Activated CD4-positive, alpha-beta T cell treated with anti-CD3 and anti-CD28 coated beads for 36 hours (primary cell): ENCODE results near the gene ATPAF1. TPM values are rescaled to one million over a fixed set of nuclear protein-coding genes. Genes with fewer than 3 reads are reported as not detected.

ENCODE experiments used
- ATAC-seq: fragments of 200-7000 bp; cut with Tn5 transposase; one replicate; pipeline ENCODE4 v1.10.0; 2021; ENCODE audit warnings: mild to moderate bottlenecking, moderate library complexity
- CTCF ChIA-PET: fragments of 350-600 bp; sonication (Branson Sonifier 250); formaldehyde crosslinking; loops from one replicate; lab custom pipeline; 2021; ENCODE audit warnings: antibody characterized with exemption; lab: Charles Lee
- POLR2A ChIA-PET: fragments of 350-600 bp; sonication (Branson Sonifier 250); formaldehyde crosslinking; loops from one replicate; lab custom pipeline; 2021; ENCODE audit warnings: antibody characterized with exemption, inconsistent platforms; lab: Charles Lee
- DNase-seq: peaks from one replicate; pipeline ENCODE4 v3.0.0-alpha.2; 2020
- H3K27ac Mint-ChIP-seq: one replicate; pipeline ENCODE4 v1.8.0; 2021; ENCODE audit warnings: mixed read lengths
- H3K27me3 Mint-ChIP-seq: one replicate; pipeline ENCODE4 v1.8.0; 2021; ENCODE audit warnings: mixed read lengths
- H3K36me3 Mint-ChIP-seq: one replicate; pipeline ENCODE4 v1.8.0; 2021; ENCODE audit warnings: low read depth, mixed read lengths
- H3K4me1 Mint-ChIP-seq: one replicate; pipeline ENCODE4 v1.8.0; 2021; ENCODE audit warnings: mixed read lengths
- H3K4me3 Mint-ChIP-seq: one replicate; pipeline ENCODE4 v1.8.0; 2021; ENCODE audit warnings: mild to moderate bottlenecking, moderate library complexity, mixed read lengths
- H3K9me3 Mint-ChIP-seq: one replicate; pipeline ENCODE4 v1.8.0; 2021; ENCODE audit warnings: low read depth, mixed read lengths
- intact Hi-C, 2 experiments: fragments of 100-400 bp; cut with DNase I in 1 of 2; cut with micrococcal nuclease in 1 of 2; formaldehyde crosslinking; loops; one replicate each; pipeline versions ENCODE4 v1.14.2 to v1.15.1; 2022 to 2024; cut with DNase I, micrococcal nuclease
- total RNA-seq, 2 experiments: library from RNA; stranded (reverse); gene quantifications; one replicate each; pipeline ENCODE4 v1.2.3, GENCODE V29; 2021

ATPAF1 gene
- total RNA-seq, 2 experiments from 2014 or later = 46.1 to 48.5 TPM

GRCh38 chr1:46691997-46692790 is 24.0 kb upstream of the ATPAF1 start:
- CTCF ChIA-PET = no interaction called here
- no peaks in the 10 kb centered on the region for H3K27me3 Mint-ChIP-seq

GRCh38 chr1:46690931-46691421 is 22.8 kb upstream of the ATPAF1 start:
- H3K27me3 Mint-ChIP-seq = no peaks in the 10 kb centered on the region
- no peak for ATAC-seq
- H3K27ac Mint-ChIP-seq = no peak overlapping the region
- peaks cover 6% of the 10 kb centered on the region for H3K4me1 Mint-ChIP-seq
- H3K9me3 Mint-ChIP-seq = no peaks in the 10 kb centered on the region
- DNase-seq = no peak
- POLR2A ChIA-PET = interaction anchor here (0.6 kb wide), 1 partner anchor 9 kb away, joined by 3 read pairs; no protein-coding TSS in a partner anchor
- peaks cover 56% of the 10 kb centered on the region for H3K36me3 Mint-ChIP-seq
- intact Hi-C loops = no loop called here
- H3K4me3 Mint-ChIP-seq = no peak overlapping the region
- CTCF ChIA-PET = interaction anchor here (0.5 to 0.8 kb wide), 2 partner anchors 13 to 24 kb away, joined by 3 read pairs; no protein-coding TSS in a partner anchor

More at GRCh38 chr1:46691997-46692790, 24.0 kb upstream of the ATPAF1 start:
- ATAC-seq (no peak), DNase-seq (no peak)
- Mint-ChIP-seq H3K9me3 (no peaks in the 10 kb centered on the region), H3K4me3 (no peak overlapping the region), H3K4me1 (peaks cover 6% of the 10 kb centered on the region), H3K27ac (no peak overlapping the region), H3K36me3 (peaks cover 59% of the 10 kb centered on the region)
- POLR2A ChIA-PET = no interaction called here
- intact Hi-C loops = no loop called here

GRCh38 chr1:46689897-46690296 is 21.7 kb upstream of the ATPAF1 start:
- Mint-ChIP-seq H3K9me3 (no peaks in the 10 kb centered on the region), H3K4me1 (peaks cover 7% of the 10 kb centered on the region), H3K27ac (no peak overlapping the region), H3K27me3 (no peaks in the 10 kb centered on the region), H3K4me3 (no peak overlapping the region), H3K36me3 (peaks cover 49% of the 10 kb centered on the region)
- ATAC-seq = no peak
- CTCF ChIA-PET = interaction anchor here (0.7 kb wide), 1 partner anchor 83 kb away, joined by 3 read pairs; no protein-coding TSS in a partner anchor
- intact Hi-C loops = no loop called here
- no peak for DNase-seq
- POLR2A ChIA-PET = no interaction called here

GRCh38 chr1:46689356-46689755 is 21.2 kb upstream of the ATPAF1 start:
- no peak for DNase-seq
- Mint-ChIP-seq H3K4me3 (no peak overlapping the region), H3K27ac (no peak overlapping the region), H3K27me3 (no peaks in the 10 kb centered on the region), H3K4me1 (peaks cover 10% of the 10 kb centered on the region), H3K36me3 (peaks cover 49% of the 10 kb centered on the region), H3K9me3 (no peaks in the 10 kb centered on the region)
- ChIA-PET POLR2A (no interaction called here), CTCF (no interaction called here)
- intact Hi-C loops = no loop called here
- no peak for ATAC-seq

- H3K4me3 Mint-ChIP-seq = no peak overlapping the region
- no peaks in the 10 kb centered on the region for H3K9me3 Mint-ChIP-seq
- ATAC-seq (no peak), DNase-seq (no peak)
- intact Hi-C loops = no loop called here
- ChIA-PET CTCF (interaction anchor here (2.3 kb wide), 1 partner anchor 10 kb away, joined by 6 read pairs; no protein-coding TSS in a partner anchor), POLR2A (no interaction called here)
- peaks cover 47% of the 10 kb centered on the region for H3K36me3 Mint-ChIP-seq
- peak overlapping the region; percentile 62 for H3K27ac Mint-ChIP-seq
- peaks cover 10% of the 10 kb centered on the region for H3K4me1 Mint-ChIP-seq
- H3K27me3 Mint-ChIP-seq = no peaks in the 10 kb centered on the region
Measured at GRCh38 chr1:46687921-46688509, 19.9 kb upstream of the ATPAF1 start.

- Mint-ChIP-seq H3K4me1 (peaks cover 10% of the 10 kb centered on the region), H3K36me3 (peaks cover 44% of the 10 kb centered on the region), H3K27me3 (no peaks in the 10 kb centered on the region), H3K4me3 (no peak overlapping the region), H3K27ac (peak overlapping the region; percentile 34), H3K9me3 (no peaks in the 10 kb centered on the region)
- CTCF ChIA-PET = interaction anchor here (0.7 to 2.3 kb wide), 3 partner anchors 9 to 20 kb away, joined by 3 to 6 read pairs (median 3); partner anchors contain the start of gene TEX38
- POLR2A ChIA-PET = no interaction called here
- no peak for ATAC-seq
- intact Hi-C loops = no loop called here
- DNase-seq = no peak
Measured at GRCh38 chr1:46687093-46687659, 19.0 kb upstream of the ATPAF1 start.

- H3K27me3 Mint-ChIP-seq = no peaks in the 10 kb centered on the region
- CTCF ChIA-PET = interaction anchor here (0.5 to 2.3 kb wide), 2 partner anchors 8 to 1009 kb away, joined by 4 to 6 read pairs; no protein-coding TSS in a partner anchor
- no peaks in the 10 kb centered on the region for H3K9me3 Mint-ChIP-seq
- intact Hi-C loops = no loop called here
- H3K4me1 Mint-ChIP-seq = peaks cover 10% of the 10 kb centered on the region
- no peak overlapping the region for H3K4me3 Mint-ChIP-seq
- H3K36me3 Mint-ChIP-seq = peaks cover 46% of the 10 kb centered on the region
- H3K27ac Mint-ChIP-seq = no peak overlapping the region
- ATAC-seq (no peak), DNase-seq (no peak)
- POLR2A ChIA-PET = no interaction called here
Measured at GRCh38 chr1:46686255-46686654, 18.1 kb upstream of the ATPAF1 start.

GRCh38 chr1:46684670-46685069 is 16.5 kb upstream of the ATPAF1 start:
- Mint-ChIP-seq H3K4me1 (peaks cover 7% of the 10 kb centered on the region), H3K4me3 (no peak overlapping the region), H3K36me3 (peaks cover 57% of the 10 kb centered on the region), H3K27ac (peak overlapping the region; percentile 34), H3K27me3 (no peaks in the 10 kb centered on the region), H3K9me3 (no peaks in the 10 kb centered on the region)
- ChIA-PET POLR2A (no interaction called here), CTCF (no interaction called here)
- intact Hi-C loops = no loop called here
- no peak for DNase-seq
- ATAC-seq = no peak

GRCh38 chr1:46682064-46682463 is 13.9 kb upstream of the ATPAF1 start:
- ATAC-seq = no peak
- intact Hi-C loops = no loop called here
- Mint-ChIP-seq H3K27ac (no peak overlapping the region), H3K4me3 (no peak overlapping the region), H3K36me3 (peaks cover 57% of the 10 kb centered on the region), H3K9me3 (no peaks in the 10 kb centered on the region), H3K27me3 (no peaks in the 10 kb centered on the region), H3K4me1 (peaks cover 9% of the 10 kb centered on the region)
- DNase-seq = no peak
- ChIA-PET POLR2A (no interaction called here), CTCF (interaction anchor here (0.7 to 1.7 kb wide), 2 partner anchors 14 to 18 kb away, joined by 3 to 4 read pairs; partner anchors contain the start of gene ATPAF1)

GRCh38 chr1:46681333-46682034 is 13.3 kb upstream of the ATPAF1 start:
- Mint-ChIP-seq H3K27me3 (no peaks in the 10 kb centered on the region), H3K4me1 (peaks cover 15% of the 10 kb centered on the region), H3K9me3 (no peaks in the 10 kb centered on the region), H3K4me3 (no peak overlapping the region), H3K36me3 (peaks cover 56% of the 10 kb centered on the region), H3K27ac (no peak overlapping the region)
- intact Hi-C loops = no loop called here
- no peak for ATAC-seq
- POLR2A ChIA-PET = no interaction called here
- CTCF ChIA-PET = interaction anchor here (0.6 to 1.7 kb wide), 3 partner anchors 14 to 234 kb away, joined by 3 to 4 read pairs (median 3); partner anchors contain the start of gene ATPAF1
- no peak for DNase-seq
